GM23338 (cell line): ENCODE results near the gene RAB37.

ENCODE experiments used
- EZH2 ChIP-seq: fragments of 200-600 bp; sonication (generic); IDR thresholded peaks from one replicate; pipeline ENCODE4 v1.8.0; 2017; ENCODE audit warnings: antibody characterized with exemption, mild to moderate bottlenecking, low read depth; ENCODE audit not compliant: unreplicated experiment
- EZH2phosphoT487 ChIP-seq: fragments of 200-600 bp; sonication (generic); IDR thresholded peaks from one replicate; pipeline ENCODE4 v1.8.1; 2018; ENCODE audit warnings: antibody characterized with exemption; ENCODE audit not compliant: unreplicated experiment
- POLR2AphosphoS5 ChIP-seq: IDR thresholded peaks from 2 replicates; pipeline ENCODE4 v1.6.1; 2016; ENCODE audit warnings: antibody characterized with exemption, low read depth
- REST ChIP-seq: IDR thresholded peaks from one replicate; pipeline ENCODE4 v1.6.1; 2018; ENCODE audit warnings: antibody characterized with exemption; ENCODE audit not compliant: unreplicated experiment
- TF ChIP-seq, protein P1 (sequence below), 2 experiments: fragments of 200-600 bp in 1 of 2; sonication (generic) in 1 of 2; conservative IDR thresholded peaks; 2 replicates each; pipeline versions ENCODE4 v1.5.1 to v1.6.1; 2016 to 2017; ENCODE audit warnings: antibody characterized with exemption in 2 of 2, low read depth in 2 of 2, mild to moderate bottlenecking in 2 of 2, moderate library complexity in 1 of 2
- TF ChIP-seq, protein P2 (sequence below): fragments of 250-450 bp; sonication (Bioruptor Pico); IDR thresholded peaks from 2 replicates; pipeline ENCODE4 v1.5.0; 2020; ENCODE audit warnings: mild to moderate bottlenecking, moderate library complexity

- TF ChIP-seq EZH2phosphoT487, result no peak
- TF ChIP-seq, protein P1, sequence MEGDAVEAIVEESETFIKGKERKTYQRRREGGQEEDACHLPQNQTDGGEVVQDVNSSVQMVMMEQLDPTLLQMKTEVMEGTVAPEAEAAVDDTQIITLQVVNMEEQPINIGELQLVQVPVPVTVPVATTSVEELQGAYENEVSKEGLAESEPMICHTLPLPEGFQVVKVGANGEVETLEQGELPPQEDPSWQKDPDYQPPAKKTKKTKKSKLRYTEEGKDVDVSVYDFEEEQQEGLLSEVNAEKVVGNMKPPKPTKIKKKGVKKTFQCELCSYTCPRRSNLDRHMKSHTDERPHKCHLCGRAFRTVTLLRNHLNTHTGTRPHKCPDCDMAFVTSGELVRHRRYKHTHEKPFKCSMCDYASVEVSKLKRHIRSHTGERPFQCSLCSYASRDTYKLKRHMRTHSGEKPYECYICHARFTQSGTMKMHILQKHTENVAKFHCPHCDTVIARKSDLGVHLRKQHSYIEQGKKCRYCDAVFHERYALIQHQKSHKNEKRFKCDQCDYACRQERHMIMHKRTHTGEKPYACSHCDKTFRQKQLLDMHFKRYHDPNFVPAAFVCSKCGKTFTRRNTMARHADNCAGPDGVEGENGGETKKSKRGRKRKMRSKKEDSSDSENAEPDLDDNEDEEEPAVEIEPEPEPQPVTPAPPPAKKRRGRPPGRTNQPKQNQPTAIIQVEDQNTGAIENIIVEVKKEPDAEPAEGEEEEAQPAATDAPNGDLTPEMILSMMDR (conservative IDR thresholded peaks at IDR 0.05; ENCODE audit: low read depth in 2 of 2), result no peak
- no peak for TF ChIP-seq REST
- TF ChIP-seq EZH2, result no peak
- TF ChIP-seq, protein P2, sequence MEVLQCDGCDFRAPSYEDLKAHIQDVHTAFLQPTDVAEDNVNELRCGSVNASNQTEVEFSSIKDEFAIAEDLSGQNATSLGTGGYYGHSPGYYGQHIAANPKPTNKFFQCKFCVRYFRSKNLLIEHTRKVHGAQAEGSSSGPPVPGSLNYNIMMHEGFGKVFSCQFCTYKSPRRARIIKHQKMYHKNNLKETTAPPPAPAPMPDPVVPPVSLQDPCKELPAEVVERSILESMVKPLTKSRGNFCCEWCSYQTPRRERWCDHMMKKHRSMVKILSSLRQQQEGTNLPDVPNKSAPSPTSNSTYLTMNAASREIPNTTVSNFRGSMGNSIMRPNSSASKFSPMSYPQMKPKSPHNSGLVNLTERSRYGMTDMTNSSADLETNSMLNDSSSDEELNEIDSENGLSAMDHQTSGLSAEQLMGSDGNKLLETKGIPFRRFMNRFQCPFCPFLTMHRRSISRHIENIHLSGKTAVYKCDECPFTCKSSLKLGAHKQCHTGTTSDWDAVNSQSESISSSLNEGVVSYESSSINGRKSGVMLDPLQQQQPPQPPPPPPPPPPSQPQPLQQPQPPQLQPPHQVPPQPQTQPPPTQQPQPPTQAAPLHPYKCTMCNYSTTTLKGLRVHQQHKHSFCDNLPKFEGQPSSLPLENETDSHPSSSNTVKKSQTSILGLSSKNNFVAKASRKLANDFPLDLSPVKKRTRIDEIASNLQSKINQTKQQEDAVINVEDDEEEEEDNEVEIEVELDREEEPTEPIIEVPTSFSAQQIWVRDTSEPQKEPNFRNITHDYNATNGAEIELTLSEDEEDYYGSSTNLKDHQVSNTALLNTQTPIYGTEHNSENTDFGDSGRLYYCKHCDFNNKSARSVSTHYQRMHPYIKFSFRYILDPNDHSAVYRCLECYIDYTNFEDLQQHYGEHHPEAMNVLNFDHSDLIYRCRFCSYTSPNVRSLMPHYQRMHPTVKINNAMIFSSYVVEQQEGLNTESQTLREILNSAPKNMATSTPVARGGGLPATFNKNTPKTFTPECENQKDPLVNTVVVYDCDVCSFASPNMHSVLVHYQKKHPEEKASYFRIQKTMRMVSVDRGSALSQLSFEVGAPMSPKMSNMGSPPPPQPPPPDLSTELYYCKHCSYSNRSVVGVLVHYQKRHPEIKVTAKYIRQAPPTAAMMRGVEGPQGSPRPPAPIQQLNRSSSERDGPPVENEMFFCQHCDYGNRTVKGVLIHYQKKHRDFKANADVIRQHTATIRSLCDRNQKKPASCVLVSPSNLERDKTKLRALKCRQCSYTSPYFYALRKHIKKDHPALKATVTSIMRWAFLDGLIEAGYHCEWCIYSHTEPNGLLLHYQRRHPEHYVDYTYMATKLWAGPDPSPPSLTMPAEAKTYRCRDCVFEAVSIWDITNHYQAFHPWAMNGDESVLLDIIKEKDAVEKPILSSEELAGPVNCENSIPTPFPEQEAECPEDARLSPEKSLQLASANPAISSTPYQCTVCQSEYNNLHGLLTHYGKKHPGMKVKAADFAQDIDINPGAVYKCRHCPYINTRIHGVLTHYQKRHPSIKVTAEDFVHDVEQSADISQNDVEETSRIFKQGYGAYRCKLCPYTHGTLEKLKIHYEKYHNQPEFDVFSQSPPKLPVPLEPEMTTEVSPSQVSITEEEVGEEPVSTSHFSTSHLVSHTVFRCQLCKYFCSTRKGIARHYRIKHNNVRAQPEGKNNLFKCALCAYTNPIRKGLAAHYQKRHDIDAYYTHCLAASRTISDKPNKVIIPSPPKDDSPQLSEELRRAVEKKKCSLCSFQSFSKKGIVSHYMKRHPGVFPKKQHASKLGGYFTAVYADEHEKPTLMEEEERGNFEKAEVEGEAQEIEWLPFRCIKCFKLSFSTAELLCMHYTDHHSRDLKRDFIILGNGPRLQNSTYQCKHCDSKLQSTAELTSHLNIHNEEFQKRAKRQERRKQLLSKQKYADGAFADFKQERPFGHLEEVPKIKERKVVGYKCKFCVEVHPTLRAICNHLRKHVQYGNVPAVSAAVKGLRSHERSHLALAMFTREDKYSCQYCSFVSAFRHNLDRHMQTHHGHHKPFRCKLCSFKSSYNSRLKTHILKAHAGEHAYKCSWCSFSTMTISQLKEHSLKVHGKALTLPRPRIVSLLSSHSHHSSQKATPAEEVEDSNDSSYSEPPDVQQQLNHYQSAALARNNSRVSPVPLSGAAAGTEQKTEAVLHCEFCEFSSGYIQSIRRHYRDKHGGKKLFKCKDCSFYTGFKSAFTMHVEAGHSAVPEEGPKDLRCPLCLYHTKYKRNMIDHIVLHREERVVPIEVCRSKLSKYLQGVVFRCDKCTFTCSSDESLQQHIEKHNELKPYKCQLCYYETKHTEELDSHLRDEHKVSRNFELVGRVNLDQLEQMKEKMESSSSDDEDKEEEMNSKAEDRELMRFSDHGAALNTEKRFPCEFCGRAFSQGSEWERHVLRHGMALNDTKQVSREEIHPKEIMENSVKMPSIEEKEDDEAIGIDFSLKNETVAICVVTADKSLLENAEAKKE (CRISPR knock-in tag), result no peak
- TF ChIP-seq POLR2AphosphoS5, result no peak
Measured at GRCh38 chr17:74750327-74751069, 13.4 kb downstream of the RAB37 start.
